HEK293 (cell line): ENCODE results near the gene FSCN2.

Experiments
- CTCF ChIA-PET: fragments of 350-600 bp; formaldehyde crosslinking; extraction: SDS; loops from one replicate; lab custom pipeline; 2021; ENCODE audit warnings: antibody characterized with exemption; lab: Yijun Ruan, JAX
- POLR2A ChIA-PET: fragments of 300-600 bp; formaldehyde crosslinking; extraction: SDS; loops from one replicate; lab custom pipeline; 2020; ENCODE audit warnings: antibody characterized with exemption, inconsistent platforms; lab: Yijun Ruan, JAX
- H3K27ac ChIP-seq: fragments of 200-500 bp; sonication (Bioruptor generic); 2 replicates; pipeline ENCODE4 v1.5.1; 2014; ENCODE audit warnings: low read depth, low read length, control low read depth, inconsistent platforms; ENCODE audit errors: extremely low read depth
- H3K36me3 ChIP-seq, 2 experiments: fragments of 200-500 bp in 1 of 2; sonication (Bioruptor generic) in 1 of 2; 1 replicate in 1 of 2; 2 replicates in 1 of 2; pipeline ENCODE4 v1.5.1; 2014 to 2017; ENCODE audit warnings: inconsistent platforms in 2 of 2, low read length in 2 of 2; ENCODE audit not compliant: control insufficient read depth in 2 of 2, insufficient read depth in 1 of 2
- H3K4me1 ChIP-seq: fragments of 200-500 bp; sonication (Bioruptor generic); 2 replicates; pipeline ENCODE4 v1.5.1; 2014; ENCODE audit warnings: mild to moderate bottlenecking, low read length, inconsistent platforms; ENCODE audit not compliant: control insufficient read depth, insufficient read depth
- H3K4me3 ChIP-seq: 2 replicates; pipeline ENCODE4 v1.5.1; 2011; ENCODE audit warnings: low read depth, mild to moderate bottlenecking, control low read depth, low read length, moderate library complexity
- H3K9me3 ChIP-seq: fragments of 200-500 bp; sonication (Bioruptor generic); 2 replicates; pipeline ENCODE4 v1.5.1; 2014; ENCODE audit warnings: low read depth, low read length, inconsistent platforms; ENCODE audit not compliant: control insufficient read depth, insufficient read depth
- HIC1 ChIP-seq: fragments of 450-650 bp; formaldehyde crosslinking; IDR thresholded peaks from 2 replicates; pipeline ENCODE4 v1.5.1; 2016; ENCODE audit warnings: missing biosample characterization, missing genetic modification characterization
- HOXA7 ChIP-seq: sonication (generic); formaldehyde crosslinking; IDR thresholded peaks from 2 replicates; pipeline ENCODE4 v1.8.1; 2022; ENCODE audit warnings: missing genetic modification reagents, borderline replicate concordance
- IKZF3 ChIP-seq: fragments of 450-650 bp; IDR thresholded peaks from 2 replicates; pipeline ENCODE4 v1.5.0; 2018; ENCODE audit warnings: missing biosample characterization, mild to moderate bottlenecking, missing genetic modification characterization, moderate library complexity
- MEIS1 ChIP-seq: sonication (generic); formaldehyde crosslinking; IDR thresholded peaks from 2 replicates; pipeline ENCODE4 v1.8.1; 2022; ENCODE audit warnings: missing genetic modification reagents, mild to moderate bottlenecking, borderline replicate concordance
- OSR2 ChIP-seq: fragments of 450-650 bp; formaldehyde crosslinking; IDR thresholded peaks from 2 replicates; pipeline ENCODE4 v1.5.1; 2016; ENCODE audit warnings: missing biosample characterization, missing genetic modification characterization
- PRDM1 ChIP-seq: fragments of 450-650 bp; formaldehyde crosslinking; IDR thresholded peaks from 2 replicates; pipeline ENCODE4; 2016; ENCODE audit warnings: missing biosample characterization, missing genetic modification characterization
- REPIN1 ChIP-seq: fragments of 450-650 bp; formaldehyde crosslinking; IDR thresholded peaks from 2 replicates; pipeline ENCODE4 v1.5.1; 2017; ENCODE audit warnings: missing biosample characterization, missing genetic modification characterization, low read depth
- SP3 ChIP-seq: fragments of 450-650 bp; formaldehyde crosslinking; IDR thresholded peaks from 2 replicates; pipeline ENCODE4 v1.5.1; 2016; ENCODE audit warnings: missing biosample characterization, missing genetic modification characterization
- WT1 ChIP-seq: fragments of 450-650 bp; formaldehyde crosslinking; IDR thresholded peaks from 2 replicates; pipeline ENCODE4 v1.5.1; 2016; ENCODE audit warnings: missing biosample characterization, missing genetic modification characterization
- ZBTB26 ChIP-seq: fragments of 450-650 bp; formaldehyde crosslinking; optimal IDR thresholded peaks from 2 replicates; pipeline ENCODE3; 2016; ENCODE audit warnings: missing biosample characterization, mild to moderate bottlenecking, missing genetic modification characterization
- ZEB2 ChIP-seq: fragments of 450-650 bp; formaldehyde crosslinking; IDR thresholded peaks from 2 replicates; pipeline ENCODE4 v1.5.1; 2016; ENCODE audit warnings: missing biosample characterization, missing genetic modification characterization
- ZIC2 ChIP-seq: fragments of 450-650 bp; formaldehyde crosslinking; IDR thresholded peaks from 2 replicates; pipeline ENCODE4 v1.5.1; 2016; ENCODE audit warnings: missing biosample characterization, missing genetic modification characterization
- ZNF221 ChIP-seq: fragments of 450-650 bp; formaldehyde crosslinking; IDR thresholded peaks from 2 replicates; pipeline ENCODE4 v1.5.1; 2017; ENCODE audit warnings: missing biosample characterization, missing genetic modification characterization, borderline replicate concordance
- ZNF24 ChIP-seq: fragments of 450-650 bp; formaldehyde crosslinking; IDR thresholded peaks from 2 replicates; pipeline ENCODE4 v1.5.1; 2016; ENCODE audit warnings: missing biosample characterization, missing genetic modification characterization
- ZNF280D ChIP-seq: fragments of 450-650 bp; formaldehyde crosslinking; IDR thresholded peaks from 2 replicates; pipeline ENCODE4 v1.5.1; 2016; ENCODE audit warnings: missing biosample characterization, missing genetic modification characterization
- ZNF341 ChIP-seq: fragments of 450-650 bp; formaldehyde crosslinking; IDR thresholded peaks from 2 replicates; pipeline ENCODE4; 2016; ENCODE audit warnings: low read depth, missing biosample characterization, missing genetic modification characterization
- ZNF391 ChIP-seq: fragments of 450-650 bp; formaldehyde crosslinking; IDR thresholded peaks from 2 replicates; pipeline ENCODE4 v1.5.1; 2016; ENCODE audit warnings: low read depth, missing biosample characterization, missing genetic modification characterization, borderline replicate concordance
- ZNF529 ChIP-seq: fragments of 450-650 bp; formaldehyde crosslinking; IDR thresholded peaks from 2 replicates; pipeline ENCODE4 v1.5.1; 2017; ENCODE audit warnings: missing genetic modification characterization, missing biosample characterization; ENCODE audit not compliant: insufficient replicate concordance
- ZNF558 ChIP-seq: fragments of 450-650 bp; formaldehyde crosslinking; IDR thresholded peaks from 2 replicates; pipeline ENCODE4 v1.5.1; 2016; ENCODE audit warnings: missing biosample characterization, missing genetic modification characterization
- ZNF600 ChIP-seq: fragments of 450-650 bp; formaldehyde crosslinking; IDR thresholded peaks from 2 replicates; pipeline ENCODE4 v1.5.1; 2016; ENCODE audit warnings: missing biosample characterization, missing genetic modification characterization
- ZNF76 ChIP-seq: fragments of 450-650 bp; formaldehyde crosslinking; IDR thresholded peaks from 2 replicates; pipeline ENCODE4; 2016; ENCODE audit warnings: low read depth, missing biosample characterization, missing genetic modification characterization, borderline replicate concordance
- ZNF768 ChIP-seq: fragments of 450-650 bp; formaldehyde crosslinking; IDR thresholded peaks from 2 replicates; pipeline ENCODE4 v1.5.1; 2018; ENCODE audit warnings: missing biosample characterization, mild to moderate bottlenecking, missing genetic modification characterization
- ZNF776 ChIP-seq: fragments of 450-650 bp; formaldehyde crosslinking; IDR thresholded peaks from 2 replicates; pipeline ENCODE4 v1.5.0; 2017; ENCODE audit warnings: missing biosample characterization, missing genetic modification characterization, borderline replicate concordance
- ZNF792 ChIP-seq: fragments of 450-650 bp; formaldehyde crosslinking; IDR thresholded peaks from 2 replicates; pipeline ENCODE4 v1.5.1; 2016; ENCODE audit warnings: missing biosample characterization, missing genetic modification characterization
- ZNF843 ChIP-seq: fragments of 450-650 bp; formaldehyde crosslinking; IDR thresholded peaks from 2 replicates; pipeline ENCODE4 v1.5.1; 2016; ENCODE audit warnings: missing biosample characterization, missing genetic modification characterization
- ZSCAN5A ChIP-seq: fragments of 450-650 bp; formaldehyde crosslinking; IDR thresholded peaks from 2 replicates; pipeline ENCODE4 v1.5.1; 2016; ENCODE audit warnings: missing biosample characterization, missing genetic modification characterization

Gene FSCN2

GRCh38 chr17:81575836-81576235 lies 47.7 kb downstream of the FSCN2 start:
- CTCF ChIA-PET: interaction anchor here (3.3 kb wide), 1 partner anchor 9 kb away, joined by 12 read pairs; no protein-coding TSS in a partner anchor
- Histone ChIP-seq H3K4me1 (peaks cover 16% of the 10 kb centered on the region), H3K27ac (no peak overlapping the region), H3K9me3 (no peaks in the 10 kb centered on the region), H3K36me3 (peaks cover 20 to 94% of the 10 kb centered on the region in 2 experiments), H3K4me3 (no peak overlapping the region)
- POLR2A ChIA-PET: interaction anchor here (1.4 kb wide), 1 partner anchor 17 kb away, joined by 3 read pairs; no protein-coding TSS in a partner anchor
- no peak for TF ChIP-seq ZNF558 (tag by site-specific recombination)
- no peak for TF ChIP-seq ZNF24 (tag by site-specific recombination)
- TF ChIP-seq ZNF221 (tag by site-specific recombination): no peak
- TF ChIP-seq ZNF529: no peak
- TF ChIP-seq ZNF391: no peak
- TF ChIP-seq PRDM1 (tag by site-specific recombination): no peak
- TF ChIP-seq ZNF776 (tag by site-specific recombination): no peak
- no peak for TF ChIP-seq HOXA7 (CRISPR knock-in tag)
- TF ChIP-seq ZNF792 (tag by site-specific recombination): no peak
- no peak for TF ChIP-seq ZNF768

GRCh38 chr17:81576621-81577277 lies 48.6 kb downstream of the FSCN2 start:
- ChIA-PET CTCF (interaction anchor here (0.6 to 3.3 kb wide), 3 partner anchors 10 to 302 kb away, joined by 3 to 12 read pairs (median 12); no protein-coding TSS in a partner anchor), POLR2A (interaction anchor here (0.6 to 1.4 kb wide), 5 partner anchors 8 to 354 kb away, joined by 3 to 7 read pairs (median 3); partner anchors contain the start of gene CEP131)
- H3K27ac ChIP-seq: peak overlapping the region; percentile 59
- no peak overlapping the region for H3K4me3 ChIP-seq
- H3K36me3 ChIP-seq: peaks cover 18 to 91% of the 10 kb centered on the region in 2 experiments
- H3K4me1 ChIP-seq: peaks cover 16% of the 10 kb centered on the region
- H3K9me3 ChIP-seq: no peaks in the 10 kb centered on the region
- TF ChIP-seq SP3 (tag by site-specific recombination): no peak
- no peak for TF ChIP-seq REPIN1 (tag by site-specific recombination)
- 0 out of 2 replicates have a peak, but pooled peaks have one; percentile 26 for TF ChIP-seq WT1 (tag by site-specific recombination)
- no peak for TF ChIP-seq ZNF776 (tag by site-specific recombination)
- TF ChIP-seq ZIC2 (tag by site-specific recombination): peak; percentile 56
- no peak for TF ChIP-seq ZNF76 (tag by site-specific recombination)
- TF ChIP-seq ZEB2 (tag by site-specific recombination): no peak
- TF ChIP-seq ZNF843: no peak
- peak; percentile 62 for TF ChIP-seq ZNF341
- no peak; the same call in 1 of the 2 replicates for TF ChIP-seq ZNF600 (tag by site-specific recombination)
- TF ChIP-seq OSR2: peak; percentile 64
- TF ChIP-seq IKZF3: no peak
- TF ChIP-seq MEIS1 (CRISPR knock-in tag): peak; percentile 74; the same call in 1 of the 2 replicates
- no peak for TF ChIP-seq ZBTB26 (tag by site-specific recombination)
- no peak for TF ChIP-seq ZSCAN5A (tag by site-specific recombination)
- TF ChIP-seq HIC1 (tag by site-specific recombination): peak; percentile 46; the same call in 1 of the 2 replicates
- no peak for TF ChIP-seq ZNF280D
